ENCODE measurements around the gene SMPDL3B.

- TF ChIP-seq CTCF (optimal IDR thresholded peaks at IDR 0.05 in 1 of 3, IDR thresholded peaks at IDR 0.05 in 1 of 3, conservative IDR thresholded peaks at IDR 0.05 in 1 of 3; ENCODE audit: extremely low read depth in 1 of 3, insufficient read depth in 2 of 3, low read length in 3 of 3): no peak
- no peak for TF ChIP-seq EZH2 (IDR thresholded peaks at IDR 0.05; ENCODE audit: low read length)
Observed at GRCh38 chr1:27974417-27974781, 39.6 kb downstream of the SMPDL3B start.
